HG03103 (cell line): ENCODE data around the gene HOXA5.

Experiments used
- ATAC-seq: cut with Tn5 transposase; IDR thresholded peaks from one replicate; pipeline ENCODE4 v1.9.1; 2021; ENCODE audit warnings: low read depth; ENCODE audit not compliant: unreplicated experiment

Gene HOXA5

GRCh38 chr7:27143023-27143949, at the start of gene HOXA5:
TSS of gene HOXA5 (minus strand) at chr7:27143681. CDS start at chr7:27143607, 74 bp downstream.
- ATAC-seq, result no peak

GRCh38 chr7:27192546-27193334, 49.3 kb upstream of the HOXA5 start:
- no peak for ATAC-seq

GRCh38 chr7:27191833-27192545, 48.5 kb upstream of the HOXA5 start:
- no peak for ATAC-seq

GRCh38 chr7:27191161-27191731, 47.8 kb upstream of the HOXA5 start:
- no peak for ATAC-seq

GRCh38 chr7:27189997-27190748, 46.7 kb upstream of the HOXA5 start:
- ATAC-seq, result no peak

GRCh38 chr7:27189295-27189996, 46.0 kb upstream of the HOXA5 start:
- no peak for ATAC-seq

- ATAC-seq, result no peak
Observed at GRCh38 chr7:27188386-27189294, 45.2 kb upstream of the HOXA5 start.

GRCh38 chr7:27187475-27188385, 44.2 kb upstream of the HOXA5 start:
- ATAC-seq, result no peak

GRCh38 chr7:27186668-27187474, 43.4 kb upstream of the HOXA5 start:
- ATAC-seq, result no peak

GRCh38 chr7:27185854-27186667, 42.6 kb upstream of the HOXA5 start:
- ATAC-seq, result no peak

GRCh38 chr7:27185013-27185853, 41.8 kb upstream of the HOXA5 start, which contains the start of gene HOXA11:
TSS of gene HOXA11 (minus strand) at chr7:27185232. CDS start at chr7:27185144, 88 bp downstream.
- ATAC-seq, result no peak

- no peak for ATAC-seq
Observed at GRCh38 chr7:27184337-27185012, 41.0 kb upstream of the HOXA5 start.

- no peak for ATAC-seq
Observed at GRCh38 chr7:27183682-27184336, 40.3 kb upstream of the HOXA5 start.
